Sigmoid colon (tissue), 4 donors: ENCODE measurements around the gene DPH3.

ENCODE experiments used
- CTCF ChIP-seq, 4 experiments: fragments of 450-650 bp in 3 of 4; fragments of 200-600 bp in 1 of 4; IDR thresholded peaks; one replicate each; pipeline ENCODE4 v1.5.1; 2016 to 2019; ENCODE audit warnings: antibody characterized with exemption in 4 of 4, mild to moderate bottlenecking in 3 of 4, moderate library complexity in 2 of 4
- POLR2A ChIP-seq, 2 donors: fragments of 450-650 bp; IDR thresholded peaks; one replicate each; pipeline ENCODE4 v1.6.1; 2016; ENCODE audit warnings: antibody characterized with exemption in 2 of 2, mild to moderate bottlenecking in 2 of 2, moderate library complexity in 2 of 2
- POLR2AphosphoS5 ChIP-seq, 4 donors: sonication (generic); formaldehyde crosslinking; IDR thresholded peaks; one replicate each; pipeline ENCODE4 v1.6.1; 2017; ENCODE audit warnings: antibody characterized with exemption in 4 of 4

- TF ChIP-seq CTCF (IDR thresholded peaks at IDR 0.05), result no peak
- TF ChIP-seq POLR2A (IDR thresholded peaks at IDR 0.05), result no peak
- peak in 3 of 4 donors; percentile 19 to 45 (median 39) for TF ChIP-seq POLR2AphosphoS5 (IDR thresholded peaks at IDR 0.05)
Measured at GRCh38 chr3:16297997-16298885, 33.5 kb upstream of the DPH3 start.
